ENCODE results near the gene SOS2. TPM values are rescaled to one million over a fixed set of nuclear protein-coding genes. Genes with fewer than 3 reads are reported as not detected.

The SOS2 gene
- polyA plus RNA-seq, 1 donor (not counting 4 experiments of a cell fraction or from before 2014, with no cell fraction given) = 13.0 TPM

GRCh38 chr14:50122291-50122690, 109.1 kb downstream of the SOS2 start:
- no peak overlapping the region for H2AFZ ChIP-seq (ENCODE audit: control insufficient read depth, low read length)
- H3K9me1 ChIP-seq (ENCODE audit: control insufficient read depth, extremely low read depth, insufficient read depth, low read length) = no peaks in the 10 kb centered on the region
- dilution Hi-C loops (cut with MboI; ENCODE audit: extremely low pct_ligation_motif_present, low sequenced_read_pairs) = no loop called here
- DNase-seq (ENCODE audit: low read depth, low spot score) = no peak
- H3K4me2 ChIP-seq (ENCODE audit: control insufficient read depth, extremely low read depth, insufficient read depth, low read depth, low read length) = no peak overlapping the region
- H3K9me3 ChIP-seq (ENCODE audit: control insufficient read depth, low read depth, low read length) = no peaks in the 10 kb centered on the region
- H3K4me1 ChIP-seq (ENCODE audit: control insufficient read depth, extremely low read depth, insufficient read depth, low read length) = no peaks in the 10 kb centered on the region
- H3K4me3 ChIP-seq (ENCODE audit: control insufficient read depth in 2 of 3, extremely low read depth in 1 of 3, insufficient read depth in 2 of 3, low read depth in 1 of 3, low read length in 3 of 3) = no peak overlapping the region
- H3K27me3 ChIP-seq (ENCODE audit: control insufficient read depth, extremely low read depth, insufficient read depth, low read length) = no peaks in the 10 kb centered on the region
- H4K20me1 ChIP-seq (ENCODE audit: control insufficient read depth, extremely low read depth, insufficient read depth, low read length) = no peaks in the 10 kb centered on the region
- FAIRE-seq = no peak
- H3K36me3 ChIP-seq (ENCODE audit: control insufficient read depth in 2 of 2, extremely low read depth in 1 of 2, insufficient read depth in 2 of 2, low read length in 2 of 2) = peaks cover 5 to 13% of the 10 kb centered on the region in 2 experiments
- H3K27ac ChIP-seq (ENCODE audit: control insufficient read depth, insufficient read depth, low read length) = no peak overlapping the region
- H3K79me2 ChIP-seq (ENCODE audit: control insufficient read depth, insufficient read depth, low read length) = no peaks in the 10 kb centered on the region
- TF ChIP-seq CTCF (optimal IDR thresholded peaks at IDR 0.05 in 1 of 3, IDR thresholded peaks at IDR 0.05 in 1 of 3, conservative IDR thresholded peaks at IDR 0.05 in 1 of 3; ENCODE audit: extremely low read depth in 1 of 3, insufficient read depth in 2 of 3, low read length in 3 of 3) = no peak
- no peak for TF ChIP-seq EZH2 (IDR thresholded peaks at IDR 0.05; ENCODE audit: low read length)
- H3K9ac ChIP-seq (ENCODE audit: control insufficient read depth, extremely low read depth, insufficient read depth, low read length) = no peak overlapping the region

- Histone ChIP-seq H3K9me3 (ENCODE audit: control insufficient read depth, low read depth, low read length) (no peaks in the 10 kb centered on the region), H3K9me1 (ENCODE audit: control insufficient read depth, extremely low read depth, insufficient read depth, low read length) (no peaks in the 10 kb centered on the region), H3K4me3 (ENCODE audit: control insufficient read depth in 2 of 3, extremely low read depth in 1 of 3, insufficient read depth in 2 of 3, low read depth in 1 of 3, low read length in 3 of 3) (no peak overlapping the region), H3K79me2 (ENCODE audit: control insufficient read depth, insufficient read depth, low read length) (no peaks in the 10 kb centered on the region), H3K27ac (ENCODE audit: control insufficient read depth, insufficient read depth, low read length) (no peak overlapping the region), H3K9ac (ENCODE audit: control insufficient read depth, extremely low read depth, insufficient read depth, low read length) (no peak overlapping the region), H3K4me1 (ENCODE audit: control insufficient read depth, extremely low read depth, insufficient read depth, low read length) (peaks cover 3% of the 10 kb centered on the region), H3K4me2 (ENCODE audit: control insufficient read depth, extremely low read depth, insufficient read depth, low read depth, low read length) (no peak overlapping the region), H3K27me3 (ENCODE audit: control insufficient read depth, extremely low read depth, insufficient read depth, low read length) (no peaks in the 10 kb centered on the region), H4K20me1 (ENCODE audit: control insufficient read depth, extremely low read depth, insufficient read depth, low read length) (no peaks in the 10 kb centered on the region), H2AFZ (ENCODE audit: control insufficient read depth, low read length) (no peak overlapping the region), H3K36me3 (ENCODE audit: control insufficient read depth in 2 of 2, extremely low read depth in 1 of 2, insufficient read depth in 2 of 2, low read length in 2 of 2) (peaks cover 5 to 13% of the 10 kb centered on the region in 2 experiments)
- DNase-seq (ENCODE audit: low read depth, low spot score) = no peak
- dilution Hi-C loops (cut with MboI; ENCODE audit: extremely low pct_ligation_motif_present, low sequenced_read_pairs) = no loop called here
- no peak for FAIRE-seq
- TF ChIP-seq CTCF (optimal IDR thresholded peaks at IDR 0.05 in 1 of 3, IDR thresholded peaks at IDR 0.05 in 1 of 3, conservative IDR thresholded peaks at IDR 0.05 in 1 of 3; ENCODE audit: extremely low read depth in 1 of 3, insufficient read depth in 2 of 3, low read length in 3 of 3) (no peak), EZH2 (IDR thresholded peaks at IDR 0.05; ENCODE audit: low read length) (no peak)
Observed at GRCh38 chr14:50121486-50121885, 109.9 kb downstream of the SOS2 start.

Measured in keratinocyte (primary cell).